Measurements from ENCODE around the gene SLC35F4. TPM values are rescaled to one million over a fixed set of nuclear protein-coding genes. Genes with fewer than 3 reads are reported as not detected.

The SLC35F4 gene
- total and polyA plus RNA-seq, 10 of the 15 experiments (the other 5 are each of a cell fraction or from before 2014, with no cell fraction given): 0.06 to 0.30 TPM; not detected in 8

- Histone ChIP-seq H3K27ac (ENCODE audit: control insufficient read depth, insufficient read depth) (no peak overlapping the region), H3K4me1 (ENCODE audit: control insufficient read depth, insufficient read depth, low read length) (no peaks in the 10 kb centered on the region), H3K4me2 (ENCODE audit: control insufficient read depth, insufficient read depth) (no peak overlapping the region), H2AFZ (ENCODE audit: control insufficient read depth, low read depth, low read length) (no peak overlapping the region), H4K20me1 (ENCODE audit: control insufficient read depth, insufficient read depth) (no peaks in the 10 kb centered on the region), H3K9me3 (replicated peaks; ENCODE audit: control insufficient read depth, insufficient read depth, low read length) (no peaks in the 10 kb centered on the region), H3K4me3 (no peak overlapping the region), H3K9ac (ENCODE audit: control insufficient read depth, insufficient read depth, low read length) (no peak overlapping the region), H3K79me2 (ENCODE audit: control insufficient read depth, insufficient read depth, low read length) (no peaks in the 10 kb centered on the region), H3K27me3 (replicated peaks in 1 of 2; ENCODE audit: control insufficient read depth in 2 of 2, insufficient read depth in 2 of 2, low read length in 1 of 2) (no peaks in the 10 kb centered on the region; a peak in 1 of 4 replicates), H3K36me3 (ENCODE audit: control insufficient read depth in 2 of 2, insufficient read depth in 2 of 2, low read length in 1 of 2) (no peaks in the 10 kb centered on the region)
- DNase-seq (ENCODE audit: low read depth, low spot score) (no peak), ATAC-seq (no peak), FAIRE-seq (no peak)
- in situ Hi-C loops (cut with MboI) (no loop called here), intact Hi-C loops (cut with micrococcal nuclease; ENCODE audit: unreplicated experiment) (no loop called here)
- POLR2A ChIA-PET: no interaction called here
- RAD21 ChIA-PET (ENCODE audit: unreplicated experiment): no interaction called here
- WGBS (ENCODE audit: insufficient coverage, insufficient replicate concordance, low lambda C conversion rate, missing lambda C conversion rate): 0% methylated on average over 3 of the region's 3 CpGs
- SMC1A ChIA-PET (ENCODE audit: uncharacterized antibody, unreplicated experiment): no interaction called here
- BruUV-seq (replicated peaks): no TSS peak
- CTCF ChIA-PET: no interaction called here
- TF ChIP-seq CTCF (IDR thresholded peaks at IDR 0.05 in 2 of 3, conservative IDR thresholded peaks at IDR 0.05 in 1 of 3; ENCODE audit: control insufficient read depth in 2 of 3, extremely low read depth in 1 of 3, insufficient read depth in 1 of 3, low read depth in 3 of 3, low read length in 3 of 3) (no peak), SMARCA5 (IDR thresholded peaks at IDR 0.05) (no peak), ZBTB40 (IDR thresholded peaks at IDR 0.05; ENCODE audit: borderline replicate concordance) (no peak), PKNOX1 (IDR thresholded peaks at IDR 0.05) (no peak), RCOR1 (conservative IDR thresholded peaks at IDR 0.05; ENCODE audit: low read depth, low read length) (no peak), MAX (IDR thresholded peaks at IDR 0.05; ENCODE audit: low read depth, low read length) (no peak), ZNF384 (IDR thresholded peaks at IDR 0.05; ENCODE audit: borderline replicate concordance, low read depth, low read length) (no peak), PRDM15 (CRISPR knock-in tag; IDR thresholded peaks at IDR 0.05) (no peak), HDGF (IDR thresholded peaks at IDR 0.05) (no peak), PBX3 (IDR thresholded peaks at IDR 0.05; ENCODE audit: insufficient replicate concordance, low read depth, low read length) (no peak), IKZF2 (IDR thresholded peaks at IDR 0.05) (no peak), ZSCAN29 (IDR thresholded peaks at IDR 0.05) (no peak)
Observed at GRCh38 chr14:57737598-57737997, 128.3 kb downstream of the SLC35F4 start.
